Parathyroid adenoma (tissue), 2 donors: Measurements from ENCODE around the gene UNC5C.

Source experiments
- H2AFZ ChIP-seq: fragments of 300-600 bp; sonication (generic); one replicate; pipeline ENCODE4 v1.7.0; 2017; ENCODE audit warnings: antibody characterized with exemption, mild to moderate bottlenecking
- H3K27ac ChIP-seq: fragments of 300-600 bp; sonication (generic); one replicate; pipeline ENCODE4 v1.7.0; 2017
- H3K27me3 ChIP-seq: fragments of 300-600 bp; sonication (generic); one replicate; pipeline ENCODE4 v1.7.0; 2017; ENCODE audit warnings: low read length; ENCODE audit not compliant: control insufficient read depth, insufficient read depth
- H3K36me3 ChIP-seq: fragments of 300-600 bp; sonication (generic); one replicate; pipeline ENCODE4 v1.7.0; 2017; ENCODE audit warnings: low read length; ENCODE audit not compliant: control insufficient read depth, insufficient read depth
- H3K4me1 ChIP-seq: fragments of 300-600 bp; sonication (generic); one replicate; pipeline ENCODE4 v1.7.0; 2017; ENCODE audit warnings: control low read depth
- H3K4me2 ChIP-seq: fragments of 300-600 bp; sonication (generic); one replicate; pipeline ENCODE4 v1.7.0; 2017; ENCODE audit warnings: low read length
- H3K4me3 ChIP-seq: fragments of 300-600 bp; sonication (generic); one replicate; pipeline ENCODE4 v1.7.0; 2017; ENCODE audit warnings: low read depth, low read length
- H3K79me2 ChIP-seq: fragments of 300-600 bp; sonication (generic); one replicate; pipeline ENCODE4 v1.7.0; 2017; ENCODE audit warnings: control low read depth
- H3K9ac ChIP-seq: fragments of 300-600 bp; sonication (generic); one replicate; pipeline ENCODE4 v1.7.0; 2017; ENCODE audit warnings: mild to moderate bottlenecking
- H3K9me3 ChIP-seq: fragments of 300-600 bp; sonication (generic); one replicate; pipeline ENCODE4 v1.7.0; 2017; ENCODE audit warnings: low read length; ENCODE audit not compliant: control insufficient read depth
- TF ChIP-seq, protein P1 (sequence below): fragments of 300-600 bp; sonication (generic); IDR thresholded peaks from one replicate; pipeline ENCODE4 v1.7.0; 2017; ENCODE audit warnings: antibody characterized with exemption, mild to moderate bottlenecking
- donor health status: primary hyperparathyroidism.

Gene UNC5C

DNA sequence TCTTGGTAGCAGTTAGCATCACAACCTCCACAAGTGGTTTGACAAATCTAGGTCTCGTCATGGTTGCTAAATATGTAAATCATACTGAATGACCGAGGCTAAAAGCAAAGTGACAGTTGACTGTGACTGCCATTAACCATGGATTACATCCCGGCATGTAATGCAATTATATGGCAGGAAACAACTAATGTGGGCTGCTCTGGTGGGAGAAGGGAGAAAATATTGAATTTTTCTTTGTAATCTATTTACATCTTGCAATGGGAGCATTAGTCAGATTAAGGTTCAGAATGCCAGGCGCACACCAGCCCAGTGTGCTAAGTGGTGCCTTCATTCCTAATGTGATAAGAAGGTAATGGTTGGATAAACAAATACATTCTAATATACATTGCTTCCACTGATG is 35.8 kb downstream of the UNC5C start:
- Histone ChIP-seq H2AFZ (no peak overlapping the region), H3K9ac (no peak overlapping the region), H3K79me2 (no peaks in the 10 kb centered on the region), H3K36me3 (no peaks in the 10 kb centered on the region), H3K27me3 (no peaks in the 10 kb centered on the region), H3K4me1 (no peaks in the 10 kb centered on the region), H3K27ac (no peak overlapping the region), H3K9me3 (no peaks in the 10 kb centered on the region), H3K4me3 (no peak overlapping the region), H3K4me2 (no peak overlapping the region)
- TF ChIP-seq, protein P1, sequence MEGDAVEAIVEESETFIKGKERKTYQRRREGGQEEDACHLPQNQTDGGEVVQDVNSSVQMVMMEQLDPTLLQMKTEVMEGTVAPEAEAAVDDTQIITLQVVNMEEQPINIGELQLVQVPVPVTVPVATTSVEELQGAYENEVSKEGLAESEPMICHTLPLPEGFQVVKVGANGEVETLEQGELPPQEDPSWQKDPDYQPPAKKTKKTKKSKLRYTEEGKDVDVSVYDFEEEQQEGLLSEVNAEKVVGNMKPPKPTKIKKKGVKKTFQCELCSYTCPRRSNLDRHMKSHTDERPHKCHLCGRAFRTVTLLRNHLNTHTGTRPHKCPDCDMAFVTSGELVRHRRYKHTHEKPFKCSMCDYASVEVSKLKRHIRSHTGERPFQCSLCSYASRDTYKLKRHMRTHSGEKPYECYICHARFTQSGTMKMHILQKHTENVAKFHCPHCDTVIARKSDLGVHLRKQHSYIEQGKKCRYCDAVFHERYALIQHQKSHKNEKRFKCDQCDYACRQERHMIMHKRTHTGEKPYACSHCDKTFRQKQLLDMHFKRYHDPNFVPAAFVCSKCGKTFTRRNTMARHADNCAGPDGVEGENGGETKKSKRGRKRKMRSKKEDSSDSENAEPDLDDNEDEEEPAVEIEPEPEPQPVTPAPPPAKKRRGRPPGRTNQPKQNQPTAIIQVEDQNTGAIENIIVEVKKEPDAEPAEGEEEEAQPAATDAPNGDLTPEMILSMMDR = no peak

DNA sequence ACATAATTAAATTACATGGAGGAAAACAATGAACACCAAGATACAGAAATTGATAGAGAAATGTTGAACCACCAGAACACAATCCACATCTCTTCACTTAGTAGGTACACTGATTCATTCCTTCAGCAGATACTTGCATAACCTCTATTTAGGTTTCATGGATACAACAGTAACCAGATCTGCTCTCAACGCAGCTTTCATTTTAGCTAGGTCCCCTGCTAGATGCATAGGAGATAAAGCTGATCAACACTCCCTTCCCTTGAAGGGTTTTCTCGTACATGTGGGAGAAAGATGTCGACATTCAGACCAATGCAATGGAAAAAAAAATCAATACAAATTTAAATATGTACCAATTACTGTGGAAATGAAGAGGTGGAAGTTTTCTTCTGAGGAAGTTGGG is 37.3 kb downstream of the UNC5C start:
- Histone ChIP-seq H3K4me3 (no peak overlapping the region), H3K36me3 (no peaks in the 10 kb centered on the region), H3K4me1 (no peaks in the 10 kb centered on the region), H3K9me3 (no peaks in the 10 kb centered on the region), H3K79me2 (no peaks in the 10 kb centered on the region), H2AFZ (no peak overlapping the region), H3K9ac (no peak overlapping the region), H3K4me2 (no peak overlapping the region), H3K27ac (no peak overlapping the region), H3K27me3 (no peaks in the 10 kb centered on the region)
- TF ChIP-seq, protein P1 = no peak

DNA sequence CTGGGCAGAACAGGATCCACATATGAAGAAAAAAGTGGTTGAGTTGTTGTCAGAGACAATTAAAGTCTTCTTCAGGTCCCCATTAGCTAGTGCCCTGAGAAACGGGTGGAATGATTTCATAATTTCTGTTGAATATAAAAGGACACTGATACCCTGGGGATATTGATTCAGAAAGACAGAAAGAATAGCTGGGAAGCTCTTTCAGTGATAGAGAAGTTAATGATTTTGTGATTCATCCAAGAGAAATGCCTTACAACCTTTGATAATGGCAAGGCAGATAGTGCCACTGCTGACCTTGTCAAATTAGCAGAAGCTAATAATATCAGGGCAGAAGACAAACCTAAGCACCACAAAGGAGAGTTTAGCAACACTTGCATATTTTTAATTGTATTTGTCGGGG is 37.9 kb downstream of the UNC5C start:
- no peaks in the 10 kb centered on the region for H3K9me3 ChIP-seq
- H2AFZ ChIP-seq = no peak overlapping the region
- H3K9ac ChIP-seq = no peak overlapping the region
- H3K27ac ChIP-seq = no peak overlapping the region
- no peak overlapping the region for H3K4me3 ChIP-seq
- H3K36me3 ChIP-seq = no peaks in the 10 kb centered on the region
- TF ChIP-seq, protein P1 = no peak
- H3K79me2 ChIP-seq = no peaks in the 10 kb centered on the region
- H3K4me2 ChIP-seq = no peak overlapping the region
- no peaks in the 10 kb centered on the region for H3K27me3 ChIP-seq
- no peaks in the 10 kb centered on the region for H3K4me1 ChIP-seq

DNA sequence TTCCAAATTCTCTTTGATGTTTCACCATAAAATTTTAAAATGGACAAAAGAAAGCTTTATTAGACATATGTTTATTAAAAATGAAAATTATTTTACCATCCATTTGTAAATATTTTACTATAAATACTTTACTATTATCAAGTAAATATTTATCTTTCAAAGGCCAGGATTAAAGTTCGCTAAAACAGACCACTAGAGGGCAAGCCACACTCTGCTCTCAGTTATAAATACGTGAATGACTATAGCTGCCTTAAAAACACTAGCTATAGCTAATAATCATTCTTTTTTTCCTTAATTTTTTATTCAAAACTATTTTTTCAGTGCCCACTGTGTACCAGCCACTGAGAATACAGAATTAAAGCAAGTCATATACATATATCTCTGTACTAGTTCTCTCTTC is 38.6 kb downstream of the UNC5C start:
- H3K9me3 ChIP-seq = no peaks in the 10 kb centered on the region
- H3K4me3 ChIP-seq = no peak overlapping the region
- TF ChIP-seq, protein P1 = no peak
- no peaks in the 10 kb centered on the region for H3K79me2 ChIP-seq
- H2AFZ ChIP-seq = no peak overlapping the region
- no peaks in the 10 kb centered on the region for H3K4me1 ChIP-seq
- no peak overlapping the region for H3K27ac ChIP-seq
- no peaks in the 10 kb centered on the region for H3K27me3 ChIP-seq
- H3K36me3 ChIP-seq = no peaks in the 10 kb centered on the region
- H3K9ac ChIP-seq = no peak overlapping the region
- H3K4me2 ChIP-seq = no peak overlapping the region

DNA sequence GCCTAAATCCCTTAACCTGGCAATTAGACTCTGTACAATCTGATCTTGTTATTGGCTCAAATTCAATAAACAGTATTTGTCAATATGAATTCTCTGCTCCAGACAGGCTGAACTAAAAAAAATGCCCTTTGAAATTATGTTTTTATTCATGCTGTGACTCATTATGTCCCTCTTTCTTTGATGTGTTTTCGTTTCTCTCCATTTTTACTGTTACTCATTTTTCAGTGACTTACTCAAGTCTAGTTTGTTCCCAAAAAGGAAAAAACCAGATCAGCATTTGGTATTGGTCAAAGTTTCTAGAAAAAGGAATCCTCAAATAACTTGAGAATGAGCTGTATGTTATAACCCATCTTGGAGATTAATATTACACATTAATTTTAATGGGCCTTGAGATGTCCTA is 40.4 kb downstream of the UNC5C start:
- Histone ChIP-seq H3K4me1 (no peaks in the 10 kb centered on the region), H3K79me2 (no peaks in the 10 kb centered on the region), H3K27ac (no peak overlapping the region), H3K36me3 (no peaks in the 10 kb centered on the region), H3K4me3 (no peak overlapping the region), H3K27me3 (no peaks in the 10 kb centered on the region), H3K9ac (no peak overlapping the region), H3K4me2 (no peak overlapping the region), H2AFZ (no peak overlapping the region), H3K9me3 (no peaks in the 10 kb centered on the region)
- TF ChIP-seq, protein P1 = no peak
